Myocyte (in vitro differentiated cells): ENCODE data around the gene AGAP1. TPM values are rescaled to one million over a fixed set of nuclear protein-coding genes. Genes with fewer than 3 reads are reported as not detected.
A peak's percentile ranks its signal among the peaks of the same experiment; 100 is the strongest.

Experiments used
- DNase-seq: peaks from one replicate; pipeline ENCODE4 v3.0.0-alpha.2; 2012; ENCODE audit warnings: low read depth
- total RNA-seq: library from RNA; depleted of rRNA; stranded (reverse); fragments of >200 nt; gene quantifications from 2 replicates; pipeline ENCODE4 v1.2.3, GENCODE V29; 2014

The AGAP1 gene
- total RNA-seq, 1 donor from 2014 or later: 15.5 TPM

- no peak for DNase-seq
These were observed 137.0 kb downstream of the AGAP1 start for GRCh38 chr2:235630718-235631296.

- DNase-seq: peak; percentile 50
These were observed 140.8 kb downstream of the AGAP1 start for GRCh38 chr2:235634435-235635158.

DNA sequence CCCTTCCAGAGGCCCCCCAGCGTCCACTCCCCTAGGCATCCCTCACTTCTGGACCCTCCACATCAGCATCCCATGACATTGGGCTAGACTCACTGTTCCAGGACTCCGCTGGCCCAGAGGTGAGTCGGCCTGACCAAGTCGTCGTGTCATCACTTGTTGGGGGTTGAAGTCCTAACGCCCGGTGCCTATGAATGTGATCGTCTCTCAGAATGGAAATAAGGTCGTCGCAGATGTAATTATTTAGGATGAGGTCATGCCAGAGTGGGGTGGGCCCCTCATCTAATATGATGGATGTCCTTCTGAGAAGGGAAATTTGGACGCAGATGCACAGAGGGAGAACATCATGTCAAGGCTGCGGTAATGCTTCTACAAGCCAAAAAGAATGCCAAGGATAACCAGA, 142.7 kb downstream of the AGAP1 start:
- DNase-seq: no peak

DNA sequence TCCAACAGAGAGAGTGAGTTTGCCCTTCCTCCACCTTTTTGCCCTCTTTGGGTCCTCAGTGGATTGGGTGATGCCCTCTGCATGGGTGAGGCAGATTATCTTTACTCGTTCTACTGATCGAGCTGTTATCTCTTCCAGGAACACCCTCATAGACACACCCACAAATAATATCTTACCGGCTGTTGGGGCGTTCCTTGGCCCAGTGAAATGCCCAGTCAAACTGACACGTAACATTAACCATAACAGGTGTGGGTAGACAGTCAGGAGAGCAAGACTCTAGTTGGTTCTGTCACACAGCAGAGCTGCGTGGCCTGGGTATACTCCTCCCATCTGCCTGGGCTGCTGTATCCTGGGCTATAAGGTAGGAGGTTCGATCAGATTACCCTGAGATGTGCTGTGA, 144.1 kb downstream of the AGAP1 start:
- peak; percentile 59 for DNase-seq

- DNase-seq: no peak
These were observed 144.9 kb downstream of the AGAP1 start for GRCh38 chr2:235638541-235639427.

- peak; percentile 95 for DNase-seq
These were observed 145.6 kb downstream of the AGAP1 start for GRCh38 chr2:235639428-235639773.

- DNase-seq: peak; percentile 30
These were observed 146.0 kb downstream of the AGAP1 start for GRCh38 chr2:235639885-235640284.

GRCh38 chr2:235640377-235640776, 146.5 kb downstream of the AGAP1 start:
- DNase-seq: no peak

- peak; percentile 63 for DNase-seq
These were observed 147.3 kb downstream of the AGAP1 start for GRCh38 chr2:235640926-235641723.

DNA sequence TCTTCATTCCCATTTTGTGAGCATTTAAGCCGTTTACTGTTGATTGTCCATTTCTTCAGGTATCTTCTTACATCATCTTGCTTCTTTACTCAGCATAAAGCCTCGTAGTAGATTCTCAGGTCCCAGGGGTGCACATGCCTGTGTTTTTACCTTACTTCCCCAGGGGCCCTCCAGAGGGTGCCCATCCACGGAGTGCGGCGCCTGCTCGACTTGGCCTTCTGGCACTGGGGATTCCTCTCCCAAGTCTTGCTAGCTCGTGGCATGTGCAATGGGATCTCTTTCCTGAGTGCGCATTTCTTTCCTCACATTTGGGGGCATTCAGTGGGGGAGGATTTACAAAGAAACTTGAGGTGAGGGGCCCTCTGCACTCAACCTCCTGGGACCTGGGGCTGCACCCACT, 148.1 kb downstream of the AGAP1 start:
- no peak for DNase-seq

- peak; percentile 98 for DNase-seq
These were observed 148.7 kb downstream of the AGAP1 start for GRCh38 chr2:235642446-235643098.

GRCh38 chr2:235643680-235644511, 150.1 kb downstream of the AGAP1 start:
- DNase-seq: no peak

DNA sequence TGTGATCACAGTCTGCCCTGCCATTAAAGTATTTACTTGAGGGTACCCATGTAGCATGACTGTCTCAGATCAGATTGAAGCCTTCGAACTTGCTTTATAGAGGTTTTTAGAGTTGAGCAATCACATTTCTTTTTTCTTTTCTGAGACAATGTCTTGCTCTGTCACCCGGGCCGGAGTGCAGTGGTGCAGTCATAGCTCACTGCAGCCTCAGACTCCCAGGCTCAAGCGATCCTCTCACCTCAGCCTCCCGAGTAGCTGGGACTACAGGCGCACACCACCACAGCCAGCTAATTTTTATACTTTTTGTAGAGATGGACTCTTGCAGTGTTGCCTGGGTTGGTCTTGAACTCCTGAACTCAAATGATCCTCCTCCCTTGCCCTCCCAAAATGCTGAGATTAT, 153.4 kb downstream of the AGAP1 start:
- no peak for DNase-seq

DNA sequence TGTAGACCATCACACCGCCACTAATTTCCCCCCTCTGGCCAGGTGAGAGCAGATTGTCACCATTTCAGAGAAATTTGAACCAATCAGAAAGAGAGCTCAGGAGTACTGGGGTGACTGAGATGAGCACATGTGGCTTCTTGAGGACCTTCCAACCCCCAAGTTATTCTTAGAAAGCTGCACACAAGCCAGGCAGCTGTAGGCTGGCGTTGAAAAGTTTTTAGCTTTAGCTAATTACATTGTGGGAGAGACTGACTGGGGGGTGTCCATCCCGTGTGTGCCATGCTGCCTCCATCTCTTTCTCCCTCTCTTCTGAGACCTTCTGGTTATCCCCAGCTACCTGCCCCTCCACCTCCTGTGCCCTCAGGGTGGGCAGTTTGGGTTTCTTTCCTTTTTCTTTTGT, 154.0 kb downstream of the AGAP1 start:
- peak; percentile 81 for DNase-seq

GRCh38 chr2:235649418-235649817, 155.6 kb downstream of the AGAP1 start:
- no peak for DNase-seq

- no peak for DNase-seq
These were observed 157.8 kb downstream of the AGAP1 start for GRCh38 chr2:235651643-235652042.

DNA sequence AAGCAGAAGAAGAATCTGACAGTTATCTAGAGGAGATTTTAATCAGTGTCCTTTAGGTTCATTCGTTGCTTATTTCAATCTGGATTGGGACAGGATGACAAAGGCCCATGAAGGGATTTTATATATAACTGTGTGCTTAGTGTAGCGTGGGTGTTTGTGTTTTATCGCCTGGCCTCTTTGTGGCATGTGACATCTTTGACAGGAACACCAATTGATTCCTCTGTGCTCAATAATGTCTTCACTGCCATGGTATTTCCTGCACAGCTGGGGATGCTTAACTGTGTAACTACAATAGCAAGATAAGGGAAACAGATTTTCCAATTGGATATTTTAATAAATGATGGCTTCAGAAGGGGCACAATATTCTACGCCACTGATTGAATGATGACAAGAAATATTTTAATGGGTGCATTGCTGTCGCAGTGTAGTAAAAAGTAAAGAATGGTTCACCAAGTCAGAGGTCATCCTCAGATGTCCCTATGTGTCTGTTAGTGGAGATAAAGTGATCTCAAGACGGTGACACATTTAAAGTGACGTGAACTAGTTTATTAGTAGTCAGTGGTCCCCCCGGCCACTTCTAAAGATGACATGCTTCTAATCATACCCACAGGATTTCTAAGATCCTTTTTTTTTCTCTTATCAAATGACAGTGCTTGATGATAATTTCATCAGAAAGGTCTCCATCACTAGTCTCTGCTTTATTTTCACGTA, 160.4 kb downstream of the AGAP1 start:
- DNase-seq: peak; percentile 47

DNA sequence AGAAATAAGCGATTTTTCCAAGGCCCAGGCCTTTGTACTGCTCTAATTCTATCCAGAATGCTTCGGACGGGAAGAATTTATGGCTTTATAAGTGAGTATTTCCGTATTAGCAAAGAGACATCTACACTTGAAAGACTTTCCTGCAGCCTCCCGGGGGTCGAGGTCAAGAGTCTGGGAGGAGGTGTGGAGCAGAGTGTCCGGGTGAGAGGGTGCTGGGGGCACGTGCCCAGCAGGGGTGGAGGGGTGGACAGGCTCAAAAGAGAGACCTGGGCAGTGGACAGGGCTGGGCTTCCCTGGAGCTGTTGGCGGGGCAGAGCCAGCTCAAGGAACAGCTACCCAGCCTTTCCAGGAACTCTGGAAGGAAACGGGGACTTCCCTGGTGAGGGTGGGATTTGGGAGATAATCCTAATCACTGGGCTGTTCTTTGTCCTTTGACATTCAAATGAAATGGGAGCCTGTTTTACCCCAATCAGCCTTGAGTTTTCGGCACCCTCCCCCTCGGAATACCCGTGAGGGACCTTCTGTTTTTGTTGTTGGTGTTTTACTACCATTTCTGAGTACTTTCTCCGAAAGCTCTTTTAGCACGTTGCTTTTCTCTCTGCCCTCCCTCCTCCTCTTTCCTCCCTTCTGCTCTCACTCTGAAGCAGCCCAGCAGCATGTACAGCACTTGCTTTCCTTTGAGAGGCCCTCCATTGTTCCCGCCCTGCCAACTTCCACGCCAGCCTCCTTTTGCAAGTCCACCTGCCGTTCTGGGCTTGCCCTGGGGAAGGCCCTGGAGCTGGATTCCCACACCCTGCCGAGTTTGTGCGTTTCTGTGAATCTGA, 164.7 kb downstream of the AGAP1 start:
- DNase-seq: peak; percentile 34
